ENCODE data around the gene ARPP19. TPM values are rescaled to one million over a fixed set of nuclear protein-coding genes. Genes with fewer than 3 reads are reported as not detected.

ARPP19 gene
- total RNA-seq, 1 experiment from 2014 or later, result 203 TPM

DNA sequence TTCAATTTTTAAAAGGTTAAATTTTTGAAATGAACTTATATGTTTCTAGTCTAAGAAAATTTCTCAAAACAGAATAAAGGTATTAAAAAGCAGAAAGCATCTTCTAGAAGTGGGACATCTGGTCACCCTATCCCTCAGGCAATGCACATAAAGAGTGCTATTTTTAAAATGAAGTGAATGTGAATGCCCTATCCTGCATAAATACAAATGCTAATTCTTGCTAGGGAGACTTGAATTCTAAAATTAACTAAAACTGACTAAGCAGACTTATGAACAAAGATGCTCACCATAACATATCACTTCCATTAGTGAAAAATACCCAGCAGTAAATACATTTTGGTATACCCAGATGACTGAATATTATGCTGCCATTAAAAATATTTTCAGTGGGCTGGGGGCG, 51.8 kb downstream of the ARPP19 start (continued):
- TF ChIP-seq, protein P1, sequence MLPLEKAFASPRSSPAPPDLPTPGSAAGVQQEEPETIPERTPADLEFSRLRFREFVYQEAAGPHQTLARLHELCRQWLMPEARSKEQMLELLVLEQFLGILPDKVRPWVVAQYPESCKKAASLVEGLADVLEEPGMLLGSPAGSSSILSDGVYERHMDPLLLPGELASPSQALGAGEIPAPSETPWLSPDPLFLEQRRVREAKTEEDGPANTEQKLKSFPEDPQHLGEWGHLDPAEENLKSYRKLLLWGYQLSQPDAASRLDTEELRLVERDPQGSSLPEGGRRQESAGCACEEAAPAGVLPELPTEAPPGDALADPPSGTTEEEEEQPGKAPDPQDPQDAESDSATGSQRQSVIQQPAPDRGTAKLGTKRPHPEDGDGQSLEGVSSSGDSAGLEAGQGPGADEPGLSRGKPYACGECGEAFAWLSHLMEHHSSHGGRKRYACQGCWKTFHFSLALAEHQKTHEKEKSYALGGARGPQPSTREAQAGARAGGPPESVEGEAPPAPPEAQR (CRISPR knock-in tag; IDR thresholded peaks at IDR 0.05), result no peak
- TF ChIP-seq, protein P2, sequence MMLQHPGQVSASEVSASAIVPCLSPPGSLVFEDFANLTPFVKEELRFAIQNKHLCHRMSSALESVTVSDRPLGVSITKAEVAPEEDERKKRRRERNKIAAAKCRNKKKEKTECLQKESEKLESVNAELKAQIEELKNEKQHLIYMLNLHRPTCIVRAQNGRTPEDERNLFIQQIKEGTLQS (CRISPR knock-in tag; conservative IDR thresholded peaks at IDR 0.05), result no peak
- no peak for TF ChIP-seq SOX15 (CRISPR knock-in tag; IDR thresholded peaks at IDR 0.05)
- TF ChIP-seq, protein P3, sequence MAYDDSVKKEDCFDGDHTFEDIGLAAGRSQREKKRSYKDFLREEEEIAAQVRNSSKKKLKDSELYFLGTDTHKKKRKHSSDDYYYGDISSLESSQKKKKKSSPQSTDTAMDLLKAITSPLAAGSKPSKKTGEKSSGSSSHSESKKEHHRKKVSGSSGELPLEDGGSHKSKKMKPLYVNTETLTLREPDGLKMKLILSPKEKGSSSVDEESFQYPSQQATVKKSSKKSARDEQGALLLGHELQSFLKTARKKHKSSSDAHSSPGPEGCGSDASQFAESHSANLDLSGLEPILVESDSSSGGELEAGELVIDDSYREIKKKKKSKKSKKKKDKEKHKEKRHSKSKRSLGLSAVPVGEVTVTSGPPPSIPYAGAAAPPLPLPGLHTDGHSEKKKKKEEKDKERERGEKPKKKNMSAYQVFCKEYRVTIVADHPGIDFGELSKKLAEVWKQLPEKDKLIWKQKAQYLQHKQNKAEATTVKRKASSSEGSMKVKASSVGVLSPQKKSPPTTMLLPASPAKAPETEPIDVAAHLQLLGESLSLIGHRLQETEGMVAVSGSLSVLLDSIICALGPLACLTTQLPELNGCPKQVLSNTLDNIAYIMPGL (CRISPR knock-in tag; IDR thresholded peaks at IDR 0.05), result no peak

DNA sequence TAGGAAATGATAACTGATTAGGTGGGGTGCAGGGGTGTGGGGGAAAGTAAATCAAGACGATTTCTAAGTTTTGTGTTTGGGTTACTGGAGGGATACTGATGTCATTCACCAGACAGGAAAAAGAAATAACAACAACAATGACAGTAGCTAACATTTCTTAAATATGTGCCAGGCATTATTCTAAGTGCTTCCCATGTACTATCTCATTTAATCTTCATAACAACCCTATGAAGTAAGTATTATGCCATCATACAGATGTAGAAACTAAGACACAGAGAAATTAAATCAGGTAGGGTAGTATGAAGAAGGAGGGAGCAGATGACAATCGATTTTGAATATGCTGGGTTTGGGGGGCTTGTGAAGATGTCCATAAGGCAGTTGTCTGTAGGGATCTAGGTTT, 53.5 kb downstream of the ARPP19 start:
- H3K36me3 Mint-ChIP-seq, result no peaks in the 10 kb centered on the region; the same call in 1 of the 2 replicates
- H3K27ac Mint-ChIP-seq, result no peak overlapping the region
- H3K9me3 Mint-ChIP-seq, result no peaks in the 10 kb centered on the region
- H3K27me3 Mint-ChIP-seq (ENCODE audit: low read depth), result no peaks in the 10 kb centered on the region
- ChIA-PET CTCF (interaction anchor here (0.6 kb wide), 1 partner anchor 15 kb away, joined by 3 read pairs; no protein-coding TSS in a partner anchor), POLR2A (no interaction called here)
- DNase-seq (ENCODE audit: low spot score) (no peak), ATAC-seq (no peak)
- H3K4me1 Mint-ChIP-seq, result peaks cover 29% of the 10 kb centered on the region
- no peak overlapping the region for H3K4me3 Mint-ChIP-seq
- TF ChIP-seq PRRX2 (CRISPR knock-in tag; IDR thresholded peaks at IDR 0.05) (no peak), GABPB1 (CRISPR knock-in tag; IDR thresholded peaks at IDR 0.05) (no peak), ZBTB21 (CRISPR knock-in tag; IDR thresholded peaks at IDR 0.05; ENCODE audit: borderline replicate concordance) (no peak), GRHL2 (CRISPR knock-in tag; IDR thresholded peaks at IDR 0.05; ENCODE audit: insufficient replicate concordance, severe bottlenecking) (no peak), CREB1 (CRISPR knock-in tag; IDR thresholded peaks at IDR 0.05) (no peak), ZNF263 (CRISPR knock-in tag; IDR thresholded peaks at IDR 0.05; ENCODE audit: low read depth) (no peak)
- TF ChIP-seq, protein P4, sequence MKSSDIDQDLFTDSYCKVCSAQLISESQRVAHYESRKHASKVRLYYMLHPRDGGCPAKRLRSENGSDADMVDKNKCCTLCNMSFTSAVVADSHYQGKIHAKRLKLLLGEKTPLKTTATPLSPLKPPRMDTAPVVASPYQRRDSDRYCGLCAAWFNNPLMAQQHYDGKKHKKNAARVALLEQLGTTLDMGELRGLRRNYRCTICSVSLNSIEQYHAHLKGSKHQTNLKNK (CRISPR knock-in tag; IDR thresholded peaks at IDR 0.05), result no peak
- TF ChIP-seq, protein P5, sequence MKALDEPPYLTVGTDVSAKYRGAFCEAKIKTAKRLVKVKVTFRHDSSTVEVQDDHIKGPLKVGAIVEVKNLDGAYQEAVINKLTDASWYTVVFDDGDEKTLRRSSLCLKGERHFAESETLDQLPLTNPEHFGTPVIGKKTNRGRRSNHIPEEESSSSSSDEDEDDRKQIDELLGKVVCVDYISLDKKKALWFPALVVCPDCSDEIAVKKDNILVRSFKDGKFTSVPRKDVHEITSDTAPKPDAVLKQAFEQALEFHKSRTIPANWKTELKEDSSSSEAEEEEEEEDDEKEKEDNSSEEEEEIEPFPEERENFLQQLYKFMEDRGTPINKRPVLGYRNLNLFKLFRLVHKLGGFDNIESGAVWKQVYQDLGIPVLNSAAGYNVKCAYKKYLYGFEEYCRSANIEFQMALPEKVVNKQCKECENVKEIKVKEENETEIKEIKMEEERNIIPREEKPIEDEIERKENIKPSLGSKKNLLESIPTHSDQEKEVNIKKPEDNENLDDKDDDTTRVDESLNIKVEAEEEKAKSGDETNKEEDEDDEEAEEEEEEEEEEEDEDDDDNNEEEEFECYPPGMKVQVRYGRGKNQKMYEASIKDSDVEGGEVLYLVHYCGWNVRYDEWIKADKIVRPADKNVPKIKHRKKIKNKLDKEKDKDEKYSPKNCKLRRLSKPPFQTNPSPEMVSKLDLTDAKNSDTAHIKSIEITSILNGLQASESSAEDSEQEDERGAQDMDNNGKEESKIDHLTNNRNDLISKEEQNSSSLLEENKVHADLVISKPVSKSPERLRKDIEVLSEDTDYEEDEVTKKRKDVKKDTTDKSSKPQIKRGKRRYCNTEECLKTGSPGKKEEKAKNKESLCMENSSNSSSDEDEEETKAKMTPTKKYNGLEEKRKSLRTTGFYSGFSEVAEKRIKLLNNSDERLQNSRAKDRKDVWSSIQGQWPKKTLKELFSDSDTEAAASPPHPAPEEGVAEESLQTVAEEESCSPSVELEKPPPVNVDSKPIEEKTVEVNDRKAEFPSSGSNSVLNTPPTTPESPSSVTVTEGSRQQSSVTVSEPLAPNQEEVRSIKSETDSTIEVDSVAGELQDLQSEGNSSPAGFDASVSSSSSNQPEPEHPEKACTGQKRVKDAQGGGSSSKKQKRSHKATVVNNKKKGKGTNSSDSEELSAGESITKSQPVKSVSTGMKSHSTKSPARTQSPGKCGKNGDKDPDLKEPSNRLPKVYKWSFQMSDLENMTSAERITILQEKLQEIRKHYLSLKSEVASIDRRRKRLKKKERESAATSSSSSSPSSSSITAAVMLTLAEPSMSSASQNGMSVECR (CRISPR knock-in tag; IDR thresholded peaks at IDR 0.05; ENCODE audit: borderline replicate concordance), result no peak
- TF ChIP-seq, protein P6, sequence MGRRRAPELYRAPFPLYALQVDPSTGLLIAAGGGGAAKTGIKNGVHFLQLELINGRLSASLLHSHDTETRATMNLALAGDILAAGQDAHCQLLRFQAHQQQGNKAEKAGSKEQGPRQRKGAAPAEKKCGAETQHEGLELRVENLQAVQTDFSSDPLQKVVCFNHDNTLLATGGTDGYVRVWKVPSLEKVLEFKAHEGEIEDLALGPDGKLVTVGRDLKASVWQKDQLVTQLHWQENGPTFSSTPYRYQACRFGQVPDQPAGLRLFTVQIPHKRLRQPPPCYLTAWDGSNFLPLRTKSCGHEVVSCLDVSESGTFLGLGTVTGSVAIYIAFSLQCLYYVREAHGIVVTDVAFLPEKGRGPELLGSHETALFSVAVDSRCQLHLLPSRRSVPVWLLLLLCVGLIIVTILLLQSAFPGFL (CRISPR knock-in tag; IDR thresholded peaks at IDR 0.05; ENCODE audit: borderline replicate concordance), result no peak
- TF ChIP-seq, protein P1 (CRISPR knock-in tag; IDR thresholded peaks at IDR 0.05), result no peak
- TF ChIP-seq, protein P7, sequence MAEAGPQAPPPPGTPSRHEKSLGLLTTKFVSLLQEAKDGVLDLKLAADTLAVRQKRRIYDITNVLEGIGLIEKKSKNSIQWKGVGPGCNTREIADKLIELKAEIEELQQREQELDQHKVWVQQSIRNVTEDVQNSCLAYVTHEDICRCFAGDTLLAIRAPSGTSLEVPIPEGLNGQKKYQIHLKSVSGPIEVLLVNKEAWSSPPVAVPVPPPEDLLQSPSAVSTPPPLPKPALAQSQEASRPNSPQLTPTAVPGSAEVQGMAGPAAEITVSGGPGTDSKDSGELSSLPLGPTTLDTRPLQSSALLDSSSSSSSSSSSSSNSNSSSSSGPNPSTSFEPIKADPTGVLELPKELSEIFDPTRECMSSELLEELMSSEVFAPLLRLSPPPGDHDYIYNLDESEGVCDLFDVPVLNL (CRISPR knock-in tag; IDR thresholded peaks at IDR 0.05; ENCODE audit: borderline replicate concordance, low read depth), result no peak
- TF ChIP-seq, protein P8, sequence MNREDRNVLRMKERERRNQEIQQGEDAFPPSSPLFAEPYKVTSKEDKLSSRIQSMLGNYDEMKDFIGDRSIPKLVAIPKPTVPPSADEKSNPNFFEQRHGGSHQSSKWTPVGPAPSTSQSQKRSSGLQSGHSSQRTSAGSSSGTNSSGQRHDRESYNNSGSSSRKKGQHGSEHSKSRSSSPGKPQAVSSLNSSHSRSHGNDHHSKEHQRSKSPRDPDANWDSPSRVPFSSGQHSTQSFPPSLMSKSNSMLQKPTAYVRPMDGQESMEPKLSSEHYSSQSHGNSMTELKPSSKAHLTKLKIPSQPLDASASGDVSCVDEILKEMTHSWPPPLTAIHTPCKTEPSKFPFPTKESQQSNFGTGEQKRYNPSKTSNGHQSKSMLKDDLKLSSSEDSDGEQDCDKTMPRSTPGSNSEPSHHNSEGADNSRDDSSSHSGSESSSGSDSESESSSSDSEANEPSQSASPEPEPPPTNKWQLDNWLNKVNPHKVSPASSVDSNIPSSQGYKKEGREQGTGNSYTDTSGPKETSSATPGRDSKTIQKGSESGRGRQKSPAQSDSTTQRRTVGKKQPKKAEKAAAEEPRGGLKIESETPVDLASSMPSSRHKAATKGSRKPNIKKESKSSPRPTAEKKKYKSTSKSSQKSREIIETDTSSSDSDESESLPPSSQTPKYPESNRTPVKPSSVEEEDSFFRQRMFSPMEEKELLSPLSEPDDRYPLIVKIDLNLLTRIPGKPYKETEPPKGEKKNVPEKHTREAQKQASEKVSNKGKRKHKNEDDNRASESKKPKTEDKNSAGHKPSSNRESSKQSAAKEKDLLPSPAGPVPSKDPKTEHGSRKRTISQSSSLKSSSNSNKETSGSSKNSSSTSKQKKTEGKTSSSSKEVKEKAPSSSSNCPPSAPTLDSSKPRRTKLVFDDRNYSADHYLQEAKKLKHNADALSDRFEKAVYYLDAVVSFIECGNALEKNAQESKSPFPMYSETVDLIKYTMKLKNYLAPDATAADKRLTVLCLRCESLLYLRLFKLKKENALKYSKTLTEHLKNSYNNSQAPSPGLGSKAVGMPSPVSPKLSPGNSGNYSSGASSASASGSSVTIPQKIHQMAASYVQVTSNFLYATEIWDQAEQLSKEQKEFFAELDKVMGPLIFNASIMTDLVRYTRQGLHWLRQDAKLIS (CRISPR knock-in tag; IDR thresholded peaks at IDR 0.05; ENCODE audit: borderline replicate concordance), result no peak

Measured in WTC11 (cell line).